Measurements from ENCODE around the gene ADPRHL1.
"Not testable (repeated sequence)": the region's sequence is repeated elsewhere in the genome, so short reads cannot be mapped to it uniquely, and the experiment has no call there.

Gene ADPRHL1

DNA sequence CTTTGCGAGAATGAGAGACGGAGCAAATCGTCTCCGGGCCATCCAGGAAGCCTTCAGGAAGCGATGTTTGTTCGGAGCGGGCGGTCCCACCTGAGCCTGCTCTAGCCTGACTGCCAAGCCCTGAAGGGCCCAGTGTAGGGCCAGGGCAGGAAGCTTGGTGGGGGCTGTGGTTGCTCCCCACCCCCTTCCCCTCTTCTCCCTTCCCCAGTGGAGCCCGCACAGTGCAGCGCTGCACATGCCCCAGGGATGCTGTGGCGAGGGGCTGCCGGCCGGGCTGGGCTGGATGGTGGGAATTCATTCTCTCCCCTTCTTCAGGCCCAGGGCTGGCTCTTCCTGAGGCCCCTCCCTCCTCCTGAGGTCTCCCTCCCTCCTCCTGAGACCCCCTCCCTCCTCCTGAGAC is 82.2 kb downstream of the ADPRHL1 start:
- Histone ChIP-seq H4K91ac (ENCODE audit: low read depth, low read length) (no peak overlapping the region), H3K23ac (ENCODE audit: low read length) (no peak overlapping the region), H3K18ac (ENCODE audit: low read length) (no peak overlapping the region), H2BK12ac (ENCODE audit: low read length) (no peak overlapping the region), H3K4me2 (ENCODE audit: low read length) (no peak overlapping the region), H3K14ac (ENCODE audit: low read length) (no peak overlapping the region), H2BK120ac (ENCODE audit: insufficient read depth, low read length, poor library complexity) (no peak overlapping the region), H4K12ac (ENCODE audit: low read depth, low read length) (no peak overlapping the region), H3K79me1 (ENCODE audit: low read length) (no peaks in the 10 kb centered on the region), H3K9ac (ENCODE audit: low read length) (no peak overlapping the region), H4K8ac (ENCODE audit: low read depth, low read length) (no peak overlapping the region), H3K4ac (ENCODE audit: low read depth, low read length) (no peak overlapping the region), H3K9me3 (ENCODE audit: insufficient read depth, low read depth, low read length) (no peaks in the 10 kb centered on the region), H3K27ac (ENCODE audit: low read depth, low read length) (no peak overlapping the region), H3K79me2 (ENCODE audit: control insufficient read depth, insufficient read depth, low read length, poor library complexity) (no peaks in the 10 kb centered on the region), H2AFZ (ENCODE audit: insufficient read depth, low read length, poor library complexity) (no peak overlapping the region), H3K36me3 (ENCODE audit: control insufficient read depth in 1 of 2, insufficient read depth in 2 of 2, low read length in 2 of 2) (no peaks in the 10 kb centered on the region), H2AK5ac (ENCODE audit: low read length) (no peak overlapping the region), H3K4me1 (ENCODE audit: control insufficient read depth in 1 of 2, insufficient read depth in 2 of 2, low read length in 2 of 2) (peaks cover 3 to 5% of the 10 kb centered on the region in 2 experiments), H2BK5ac (ENCODE audit: low read depth, low read length, poor library complexity) (no peak overlapping the region), H3K27me3 (ENCODE audit: insufficient read depth, low read length) (no peaks in the 10 kb centered on the region), H3K4me3 (ENCODE audit: low read depth, low read length) (no peak overlapping the region)
- no CpG with 5 or more reads among the region's 13 CpGs for WGBS (ENCODE audit: extremely low coverage, insufficient coverage, insufficient read length)
- DNase-seq: no peak

GRCh38 chr13:113369881-113370280 is 83.4 kb downstream of the ADPRHL1 start:
- Histone ChIP-seq H3K27ac (ENCODE audit: low read depth, low read length) (no peak overlapping the region), H3K4me2 (ENCODE audit: low read length) (no peak overlapping the region), H4K8ac (ENCODE audit: low read depth, low read length) (no peak overlapping the region), H4K91ac (ENCODE audit: low read depth, low read length) (no peak overlapping the region), H3K36me3 (ENCODE audit: control insufficient read depth in 1 of 2, insufficient read depth in 2 of 2, low read length in 2 of 2) (no peaks in the 10 kb centered on the region), H3K4me3 (ENCODE audit: low read depth, low read length) (no peak overlapping the region), H3K18ac (ENCODE audit: low read length) (no peak overlapping the region), H3K9me3 (ENCODE audit: insufficient read depth, low read depth, low read length) (no peaks in the 10 kb centered on the region), H3K4ac (ENCODE audit: low read depth, low read length) (no peak overlapping the region), H3K27me3 (ENCODE audit: insufficient read depth, low read length) (no peaks in the 10 kb centered on the region), H2BK120ac (ENCODE audit: insufficient read depth, low read length, poor library complexity) (no peak overlapping the region), H2AK5ac (ENCODE audit: low read length) (no peak overlapping the region), H2BK12ac (ENCODE audit: low read length) (no peak overlapping the region), H3K9ac (ENCODE audit: low read length) (no peak overlapping the region), H2BK5ac (ENCODE audit: low read depth, low read length, poor library complexity) (no peak overlapping the region), H3K14ac (ENCODE audit: low read length) (no peak overlapping the region), H4K12ac (ENCODE audit: low read depth, low read length) (no peak overlapping the region), H3K23ac (ENCODE audit: low read length) (no peak overlapping the region), H2AFZ (ENCODE audit: insufficient read depth, low read length, poor library complexity) (no peak overlapping the region), H3K4me1 (ENCODE audit: control insufficient read depth in 1 of 2, insufficient read depth in 2 of 2, low read length in 2 of 2) (peaks cover 3 to 5% of the 10 kb centered on the region in 2 experiments), H3K79me1 (ENCODE audit: low read length) (no peaks in the 10 kb centered on the region), H3K79me2 (ENCODE audit: control insufficient read depth, insufficient read depth, low read length, poor library complexity) (no peaks in the 10 kb centered on the region)
- no CpG with 5 or more reads among the region's 10 CpGs for WGBS (ENCODE audit: extremely low coverage, insufficient coverage, insufficient read length)
- no peak for DNase-seq

DNA sequence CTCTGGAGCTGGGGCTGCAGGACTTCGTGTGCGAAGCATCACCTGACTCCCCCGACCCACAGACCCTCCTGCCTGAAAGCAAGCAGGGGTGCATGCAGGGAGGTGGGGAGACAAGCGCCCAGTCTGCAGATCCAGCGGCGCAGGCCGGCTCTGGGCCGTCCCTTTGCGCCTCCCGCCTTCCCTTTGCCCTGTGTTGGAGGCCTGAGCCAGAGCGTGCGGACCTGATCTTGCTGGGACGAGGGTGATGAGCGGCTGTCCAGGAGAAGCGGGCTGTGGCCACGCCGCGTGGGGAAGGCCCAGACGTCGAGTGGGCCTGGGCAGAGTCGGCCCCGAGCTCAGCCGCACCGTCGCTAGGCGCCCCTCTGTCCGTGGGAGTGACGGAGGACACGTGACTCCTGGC is 84.1 kb downstream of the ADPRHL1 start:
- Histone ChIP-seq H3K27ac (ENCODE audit: low read depth, low read length) (no peak overlapping the region), H3K23ac (ENCODE audit: low read length) (no peak overlapping the region), H3K18ac (ENCODE audit: low read length) (no peak overlapping the region), H2BK120ac (ENCODE audit: insufficient read depth, low read length, poor library complexity) (no peak overlapping the region), H3K4ac (ENCODE audit: low read depth, low read length) (no peak overlapping the region), H3K4me2 (ENCODE audit: low read length) (no peak overlapping the region), H3K4me3 (ENCODE audit: low read depth, low read length) (no peak overlapping the region), H2AFZ (ENCODE audit: insufficient read depth, low read length, poor library complexity) (no peak overlapping the region), H4K91ac (ENCODE audit: low read depth, low read length) (no peak overlapping the region), H3K4me1 (ENCODE audit: control insufficient read depth in 1 of 2, insufficient read depth in 2 of 2, low read length in 2 of 2) (peaks cover 3 to 5% of the 10 kb centered on the region in 2 experiments), H3K27me3 (ENCODE audit: insufficient read depth, low read length) (no peaks in the 10 kb centered on the region), H2AK5ac (ENCODE audit: low read length) (no peak overlapping the region), H4K8ac (ENCODE audit: low read depth, low read length) (no peak overlapping the region), H3K14ac (ENCODE audit: low read length) (no peak overlapping the region), H3K9me3 (ENCODE audit: insufficient read depth, low read depth, low read length) (no peaks in the 10 kb centered on the region), H2BK12ac (ENCODE audit: low read length) (no peak overlapping the region), H2BK5ac (ENCODE audit: low read depth, low read length, poor library complexity) (no peak overlapping the region), H3K9ac (ENCODE audit: low read length) (no peak overlapping the region), H3K79me1 (ENCODE audit: low read length) (no peaks in the 10 kb centered on the region), H3K79me2 (ENCODE audit: control insufficient read depth, insufficient read depth, low read length, poor library complexity) (no peaks in the 10 kb centered on the region), H4K12ac (ENCODE audit: low read depth, low read length) (no peak overlapping the region), H3K36me3 (ENCODE audit: control insufficient read depth in 1 of 2, insufficient read depth in 2 of 2, low read length in 2 of 2) (no peaks in the 10 kb centered on the region)
- no CpG with 5 or more reads among the region's 29 CpGs for WGBS (ENCODE audit: extremely low coverage, insufficient coverage, insufficient read length)
- no peak for DNase-seq

- H2BK120ac ChIP-seq (ENCODE audit: insufficient read depth, low read length, poor library complexity); H3K36me3 ChIP-seq (ENCODE audit: control insufficient read depth in 1 of 2, insufficient read depth in 2 of 2, low read length in 2 of 2); H4K91ac ChIP-seq (ENCODE audit: low read depth, low read length); H3K27me3 ChIP-seq (ENCODE audit: insufficient read depth, low read length); H3K9me3 ChIP-seq (ENCODE audit: insufficient read depth, low read depth, low read length); H3K79me2 ChIP-seq (ENCODE audit: control insufficient read depth, insufficient read depth, low read length, poor library complexity); H3K4me1 ChIP-seq (ENCODE audit: control insufficient read depth in 1 of 2, insufficient read depth in 2 of 2, low read length in 2 of 2); H2AFZ ChIP-seq (ENCODE audit: insufficient read depth, low read length, poor library complexity); H3K18ac ChIP-seq (ENCODE audit: low read length); H3K14ac ChIP-seq (ENCODE audit: low read length); H3K23ac ChIP-seq (ENCODE audit: low read length); H3K4ac ChIP-seq (ENCODE audit: low read depth, low read length); H2AK5ac ChIP-seq (ENCODE audit: low read length); H3K9ac ChIP-seq (ENCODE audit: low read length); H4K12ac ChIP-seq (ENCODE audit: low read depth, low read length); H4K8ac ChIP-seq (ENCODE audit: low read depth, low read length); H2BK12ac ChIP-seq (ENCODE audit: low read length); H2BK5ac ChIP-seq (ENCODE audit: low read depth, low read length, poor library complexity); H3K4me3 ChIP-seq (ENCODE audit: low read depth, low read length); H3K27ac ChIP-seq (ENCODE audit: low read depth, low read length); H3K79me1 ChIP-seq (ENCODE audit: low read length); H3K4me2 ChIP-seq (ENCODE audit: low read length); DNase-seq: not testable (repeated sequence)
- WGBS (ENCODE audit: extremely low coverage, insufficient coverage, insufficient read length): no CpG with 5 or more reads among the region's 6 CpGs
Measured at GRCh38 chr13:113368353-113368752, 84.9 kb downstream of the ADPRHL1 start.

Measured in trophoblast cell (in vitro differentiated cells and primary cell).